HL-60 (cell line): ENCODE measurements around the gene ADTRP.

Experiments
- CTCF ChIP-seq: IDR thresholded peaks from one replicate; pipeline ENCODE4 v1.5.1; 2011; ENCODE audit warnings: low read length, control low read depth, inconsistent platforms; ENCODE audit not compliant: insufficient read depth
- GABPA ChIP-seq: IDR thresholded peaks from 2 replicates; pipeline ENCODE4 v1.6.1; 2012; ENCODE audit warnings: low read depth
- POLR2AphosphoS5 ChIP-seq: IDR thresholded peaks from 2 replicates; pipeline ENCODE4 v1.6.1; 2012; ENCODE audit warnings: low read depth

GRCh38 chr6:11767978-11768756 lies 10.4 kb downstream of the ADTRP start:
- TF ChIP-seq CTCF (no peak), GABPA (no peak), POLR2AphosphoS5 (no peak)
